GM21786 (cell line): ENCODE data around the gene RNF19B.
"Not testable (repeated sequence)": the region's sequence is repeated elsewhere in the genome, so short reads cannot be mapped to it uniquely, and the experiment has no call there.

Source experiments
- ATAC-seq: cut with Tn5 transposase; IDR thresholded peaks from one replicate; pipeline ENCODE4 v1.9.1; 2021; ENCODE audit not compliant: unreplicated experiment

RNF19B gene

GRCh38 chr1:32933742-32934322, 30.8 kb downstream of the RNF19B start:
- ATAC-seq: no peak

GRCh38 chr1:32931760-32932159, 32.8 kb downstream of the RNF19B start:
- ATAC-seq: no peak

- no peak for ATAC-seq
These were observed 35.2 kb downstream of the RNF19B start for GRCh38 chr1:32929366-32929765.

- ATAC-seq: no peak
These were observed 35.9 kb downstream of the RNF19B start for GRCh38 chr1:32928715-32929114.

- ATAC-seq: no peak
These were observed 36.3 kb downstream of the RNF19B start for GRCh38 chr1:32928285-32928684.

GRCh38 chr1:32927441-32927840, 37.2 kb downstream of the RNF19B start:
- no peak for ATAC-seq

- no peak for ATAC-seq
These were observed 38.0 kb downstream of the RNF19B start for GRCh38 chr1:32926562-32926961.

GRCh38 chr1:32925403-32926162, 39.0 kb downstream of the RNF19B start:
- no peak for ATAC-seq

- ATAC-seq: no peak
These were observed 39.7 kb downstream of the RNF19B start for GRCh38 chr1:32924881-32925344.

GRCh38 chr1:32920833-32921232, 43.8 kb downstream of the RNF19B start:
- ATAC-seq: no peak

- no peak for ATAC-seq
These were observed 44.5 kb downstream of the RNF19B start for GRCh38 chr1:32919811-32920733.

- no peak for ATAC-seq
These were observed 46.4 kb downstream of the RNF19B start for GRCh38 chr1:32918179-32918578.

- no peak for ATAC-seq
These were observed 47.1 kb downstream of the RNF19B start for GRCh38 chr1:32917521-32917920.

GRCh38 chr1:32915766-32916706, 48.6 kb downstream of the RNF19B start:
- ATAC-seq: no peak

- no peak for ATAC-seq
These were observed 54.3 kb downstream of the RNF19B start for GRCh38 chr1:32910319-32910718.

- ATAC-seq: no peak
These were observed 57.2 kb downstream of the RNF19B start for GRCh38 chr1:32907435-32907834.

GRCh38 chr1:32906654-32907053, 58.0 kb downstream of the RNF19B start:
- no peak for ATAC-seq

GRCh38 chr1:32905588-32905987, 59.0 kb downstream of the RNF19B start:
- not testable (repeated sequence) for ATAC-seq

- no peak for ATAC-seq
These were observed 59.8 kb downstream of the RNF19B start for GRCh38 chr1:32904797-32905196.

GRCh38 chr1:32903991-32904785, 60.4 kb downstream of the RNF19B start:
- no peak for ATAC-seq
